Measurements from ENCODE around the gene MAP3K7.
A peak's percentile ranks its signal among the peaks of the same experiment; 100 is the strongest.
"Not testable (repeated sequence)": the region's sequence is repeated elsewhere in the genome, so short reads cannot be mapped to it uniquely, and the experiment has no call there.

MAP3K7 gene

GRCh38 chr6:90575267-90575666 lies 11.6 kb downstream of the MAP3K7 start:
- DNase-seq, result no peak

DNA sequence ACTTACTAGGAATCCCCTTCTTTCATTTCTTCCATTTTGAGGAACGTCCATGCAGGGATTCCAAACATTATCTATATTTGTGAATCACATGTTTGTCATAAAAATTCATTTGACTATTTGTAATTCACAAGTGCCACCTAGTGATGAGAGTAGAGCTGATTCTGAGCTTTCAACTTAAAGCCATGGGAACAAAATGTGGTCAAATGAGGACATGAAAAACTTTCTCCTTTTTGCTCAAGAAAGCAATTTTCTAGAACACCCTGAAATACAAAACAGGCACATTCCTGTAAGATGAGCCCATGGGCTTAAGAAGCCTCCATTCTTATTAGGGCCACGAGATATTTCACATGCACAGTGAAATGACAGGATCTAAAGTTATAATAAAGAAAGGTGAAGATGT lies 12.3 kb downstream of the MAP3K7 start:
- DNase-seq, result no peak

- no peak for DNase-seq
Measured at GRCh38 chr6:90573624-90574023, 13.2 kb downstream of the MAP3K7 start.

DNA sequence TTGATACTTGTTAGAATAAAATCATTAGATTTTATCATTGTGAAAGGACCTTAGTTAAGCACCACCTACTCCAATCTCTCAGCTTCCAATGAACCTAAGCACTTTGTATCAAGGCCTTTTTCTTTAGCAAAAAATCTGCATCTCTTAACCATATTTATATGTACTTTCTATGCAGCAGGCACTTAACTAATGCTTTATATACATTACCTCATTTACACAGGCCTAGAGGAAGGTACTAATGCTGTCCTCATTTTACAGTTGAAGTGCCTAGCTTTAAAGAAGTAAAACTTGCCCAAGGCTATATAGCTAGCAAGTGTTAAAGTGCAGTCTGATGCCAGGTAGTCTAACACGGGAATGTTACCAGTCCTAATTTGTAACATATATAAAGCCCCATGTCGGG lies 14.0 kb downstream of the MAP3K7 start:
- no peak for DNase-seq

- DNase-seq, result no peak
Measured at GRCh38 chr6:90569223-90569622, 17.6 kb downstream of the MAP3K7 start.

GRCh38 chr6:90567682-90568081 lies 19.2 kb downstream of the MAP3K7 start:
- not testable (repeated sequence) for DNase-seq

DNA sequence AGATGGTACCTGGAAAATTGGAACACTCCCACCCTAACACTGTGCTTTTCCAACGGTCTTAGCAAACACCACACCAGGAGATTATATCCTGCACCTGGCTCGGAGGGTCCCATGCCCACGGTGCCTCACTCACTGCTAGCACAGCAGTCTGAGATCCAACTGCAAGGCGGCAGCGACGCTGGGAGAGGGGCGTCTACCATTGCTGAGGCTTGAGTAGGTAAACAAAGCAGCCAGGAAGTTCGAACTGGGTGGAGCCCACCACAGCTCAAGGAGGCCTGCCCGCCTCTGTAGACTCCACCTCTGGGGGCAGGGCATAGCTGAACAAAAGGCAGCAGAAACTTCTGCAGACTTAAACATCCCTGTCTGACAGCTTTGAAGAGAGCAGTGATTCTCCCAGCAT lies 24.5 kb downstream of the MAP3K7 start:
- DNase-seq, result peak; percentile 26

DNA sequence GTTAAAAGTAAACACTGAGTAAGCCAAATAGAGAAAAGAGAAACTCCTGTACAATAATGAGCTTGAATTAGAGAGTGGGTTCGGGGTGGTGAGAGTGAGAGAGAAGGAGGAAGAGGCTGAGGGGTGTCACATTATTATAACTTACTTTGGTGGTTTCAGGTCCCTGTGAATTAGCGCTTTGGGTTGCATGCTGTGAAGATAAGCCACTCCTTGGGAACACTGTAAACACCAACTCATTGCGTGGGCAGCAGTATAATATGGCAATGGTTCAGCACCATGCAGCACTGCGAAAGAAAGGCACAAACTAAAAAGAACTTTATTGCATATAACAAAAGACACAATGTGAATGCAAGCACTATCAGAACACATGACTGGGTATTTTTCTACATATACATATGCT lies 26.9 kb downstream of the MAP3K7 start:
- DNase-seq, result no peak

GRCh38 chr6:90557006-90557405 lies 29.9 kb downstream of the MAP3K7 start:
- DNase-seq, result no peak

GRCh38 chr6:90547991-90548390 lies 38.9 kb downstream of the MAP3K7 start:
- no peak for DNase-seq

DNA sequence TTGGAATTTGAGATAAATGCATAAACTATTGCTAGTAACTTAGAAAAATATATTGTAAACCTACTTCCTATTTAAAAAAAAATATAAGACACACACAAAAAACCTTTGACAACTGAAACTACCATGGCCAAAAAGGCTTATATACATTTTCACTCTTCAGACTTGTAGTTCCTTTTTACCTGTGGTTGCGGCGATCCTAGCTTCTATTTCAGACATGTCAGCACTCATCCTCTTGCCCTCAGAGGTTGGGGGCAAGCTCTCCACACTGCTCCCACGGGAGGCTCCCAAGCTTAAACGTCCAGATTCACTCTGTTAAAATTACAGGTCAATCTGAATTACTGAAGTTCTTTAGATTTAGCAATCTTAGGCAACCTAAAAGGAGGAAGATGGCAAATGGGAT lies 39.8 kb downstream of the MAP3K7 start:
- no peak for DNase-seq

DNA sequence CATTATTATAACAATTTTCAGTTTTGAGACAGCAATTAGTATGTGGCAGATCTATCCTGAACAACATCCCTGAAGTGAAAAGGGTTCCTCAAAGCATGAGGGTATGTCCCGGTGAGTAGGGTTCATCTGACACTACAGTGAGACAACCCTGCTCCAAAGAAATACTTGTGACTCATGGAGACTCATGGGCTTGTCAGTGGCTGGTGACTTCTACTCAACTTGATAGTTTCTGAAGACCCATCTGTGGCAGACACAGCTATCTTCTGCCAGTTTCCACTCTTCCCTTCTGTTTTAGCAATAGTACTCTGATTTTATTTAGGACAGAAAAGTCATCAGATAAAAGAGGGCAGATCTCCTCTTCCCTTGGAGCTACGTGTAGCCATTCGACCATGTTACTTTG lies 41.4 kb downstream of the MAP3K7 start:
- DNase-seq, result no peak

GRCh38 chr6:90544741-90545140 lies 42.1 kb downstream of the MAP3K7 start:
- DNase-seq, result no peak

DNA sequence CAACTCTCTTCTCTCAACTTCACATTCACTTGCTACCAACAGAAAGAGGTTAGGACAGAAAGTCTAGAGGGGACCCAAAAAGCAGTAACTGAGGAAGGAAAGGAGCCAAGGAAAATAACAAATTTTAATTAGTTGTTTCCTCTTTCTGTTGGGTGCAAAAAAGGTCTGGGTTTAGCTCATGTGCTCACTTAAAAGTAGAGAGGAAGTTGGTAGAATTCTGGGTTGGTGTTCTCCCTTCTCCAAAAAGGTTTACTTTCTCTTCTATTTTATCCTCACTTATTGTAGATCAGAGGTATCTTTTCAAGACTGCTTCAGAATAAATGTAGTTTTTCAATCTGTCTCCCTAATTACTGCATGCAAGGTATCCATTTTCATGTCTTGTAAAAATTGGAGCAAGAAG lies 42.8 kb downstream of the MAP3K7 start:
- DNase-seq, result no peak

DNA sequence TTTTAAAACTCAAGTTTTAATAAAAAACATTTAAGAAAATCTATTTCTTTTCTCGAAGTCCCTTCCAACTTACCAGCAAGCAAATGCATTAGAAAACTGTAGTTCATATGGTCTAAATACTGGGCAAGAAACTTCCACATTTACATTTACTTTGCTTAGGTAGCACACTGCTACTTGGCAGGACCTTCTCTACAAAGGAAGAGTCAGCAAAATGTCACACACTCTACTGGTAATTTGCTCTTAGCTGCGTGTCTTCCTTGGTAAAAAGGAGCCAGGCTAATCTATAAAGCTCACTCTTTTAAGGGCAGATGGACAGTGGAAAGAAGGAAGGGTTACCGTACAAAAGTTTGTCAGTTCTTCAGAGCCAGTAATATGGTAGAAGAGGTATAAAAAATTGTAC lies 45.7 kb downstream of the MAP3K7 start:
- DNase-seq, result no peak

DNA sequence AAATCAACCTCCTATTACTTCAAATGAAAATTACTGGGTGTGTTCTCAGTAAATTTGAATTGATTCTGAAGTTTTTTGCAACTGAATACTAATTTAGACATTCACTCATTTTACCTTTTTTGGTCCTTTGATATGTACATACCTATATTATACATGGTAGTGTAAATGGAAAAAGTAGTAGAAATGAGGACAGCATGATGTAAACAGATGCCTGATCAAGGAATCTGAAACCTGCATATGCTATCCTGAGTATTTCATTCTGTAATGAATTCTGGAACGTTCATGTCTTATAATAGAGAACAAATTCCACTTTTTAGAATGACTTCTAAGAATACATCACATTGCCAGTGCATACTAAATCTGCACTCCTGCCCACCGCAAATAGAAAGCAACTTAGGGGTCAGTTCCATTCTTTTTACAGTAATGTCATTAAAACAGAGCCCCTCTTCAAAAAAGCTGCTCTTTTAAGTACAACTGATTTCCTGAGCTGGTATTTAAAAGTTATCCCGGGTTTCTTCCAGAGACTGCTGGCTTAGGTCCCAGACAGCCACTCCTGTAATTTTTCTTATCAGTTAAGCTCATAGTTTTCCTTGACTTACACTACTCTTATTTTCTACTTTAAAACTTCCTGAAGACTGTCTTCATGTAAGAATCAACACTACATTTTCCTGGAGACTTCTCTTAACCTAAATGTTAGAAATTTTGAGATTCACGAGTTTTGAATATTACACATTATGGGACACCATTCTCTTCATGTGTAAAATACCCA lies 48.4 kb downstream of the MAP3K7 start:
- DNase-seq, result no peak

- no peak for DNase-seq
Measured at GRCh38 chr6:90537723-90538258, 49.1 kb downstream of the MAP3K7 start.

DNA sequence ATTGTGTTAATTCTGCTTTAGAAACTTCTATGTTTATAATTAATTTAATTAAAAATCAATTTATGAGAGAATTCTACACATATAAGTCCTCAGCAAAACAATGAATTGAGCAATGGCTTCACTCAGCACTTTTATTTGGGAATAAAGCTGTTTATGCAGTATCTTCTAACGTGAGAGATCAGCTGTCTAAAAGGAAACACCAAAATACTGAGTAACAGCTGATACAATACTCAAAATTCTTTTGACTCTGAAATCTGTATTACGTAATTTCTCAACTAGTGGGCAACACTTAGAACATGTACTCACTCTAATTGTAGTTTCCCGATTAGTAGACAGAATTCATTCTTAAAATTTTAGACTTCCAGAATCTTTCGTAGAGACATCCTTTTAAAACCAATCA lies 49.8 kb downstream of the MAP3K7 start:
- no peak for DNase-seq

DNA sequence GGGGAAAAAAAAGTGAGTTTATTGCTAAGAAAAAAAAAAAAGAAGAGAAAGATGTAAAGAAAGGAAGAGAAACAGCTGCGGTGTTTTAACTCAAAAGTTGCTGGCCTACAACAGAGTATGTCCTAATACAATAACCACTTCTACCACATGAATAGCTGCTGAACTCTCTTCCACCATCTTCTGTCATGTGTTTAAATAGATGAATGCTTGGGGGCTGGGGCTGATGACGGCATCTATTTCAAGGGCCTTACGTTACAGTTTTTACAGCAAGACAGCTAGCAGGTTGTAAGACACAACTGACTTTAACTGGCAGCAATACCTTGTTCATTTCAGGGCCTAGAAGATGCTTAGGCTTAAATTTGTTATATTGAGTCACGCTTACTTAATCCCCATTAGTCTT lies 50.4 kb downstream of the MAP3K7 start:
- DNase-seq, result no peak

GRCh38 chr6:90534337-90535025 lies 52.4 kb downstream of the MAP3K7 start:
- no peak for DNase-seq

GRCh38 chr6:90533615-90534336 lies 53.1 kb downstream of the MAP3K7 start:
- DNase-seq, result no peak

- no peak for DNase-seq
Measured at GRCh38 chr6:90530882-90531281, 56.0 kb downstream of the MAP3K7 start.

DNA sequence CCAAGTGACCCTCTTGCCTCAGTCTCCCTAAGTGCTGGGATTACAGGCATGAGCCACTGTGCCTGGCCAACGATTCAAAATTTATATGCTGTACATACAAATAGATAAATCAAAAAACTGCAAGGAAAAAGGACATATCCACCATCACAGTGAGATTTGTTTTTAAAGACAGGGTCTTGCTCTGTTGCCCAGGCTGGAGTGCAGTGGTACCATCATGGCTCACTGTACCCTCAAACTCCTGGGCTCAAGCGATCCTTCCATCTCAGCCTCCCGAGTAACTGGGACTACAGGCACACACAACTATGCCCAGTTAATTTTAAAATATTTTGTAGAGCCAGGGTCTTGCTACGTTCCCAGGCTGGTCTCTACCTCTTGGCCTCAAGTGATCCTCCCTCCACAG lies 61.5 kb downstream of the MAP3K7 start:
- no peak for DNase-seq
